ENCODE results near the gene TGFA. TPM values are rescaled to one million over a fixed set of nuclear protein-coding genes. Genes with fewer than 3 reads are reported as not detected.

Gene TGFA
- polyA plus RNA-seq, 2 of the 4 experiments (the other 2 are of a cell fraction), result 3.5 to 5.3 TPM

- Histone ChIP-seq H3K4me1 (peaks cover 12% of the 10 kb centered on the region; the same call in 2 of the 3 replicates), H3K4me2 (peak overlapping the region; percentile 84), H3K27ac (peak overlapping the region; percentile 75 to 86), H3K9me3 (no peaks in the 10 kb centered on the region), H3K4me3 (peak overlapping the region; percentile 59)
- DNase-seq (ENCODE audit: low read depth in 1 of 2, low spot score in 1 of 2), result peak in 1 of 2 experiments; percentile 32
- CTCF ChIA-PET, result interaction anchor here (0.7 to 5.0 kb wide), 12 partner anchors 13 to 250 kb away, joined by 3 to 47 read pairs (median 4); partner anchors contain the start of gene FAM136A
- no peak for FAIRE-seq
- no peak for TF ChIP-seq POLR2A (IDR thresholded peaks at IDR 0.05; ENCODE audit: low read length)
- TF ChIP-seq MAX (IDR thresholded peaks at IDR 0.05), result peak; percentile 9; the same call in 1 of the 2 replicates
- ATAC-seq, result peak; percentile 22 to 43
- POLR2A ChIA-PET, result interaction anchor here (1.0 to 1.4 kb wide), 3 partner anchors 12 to 25 kb away, joined by 3 read pairs; no protein-coding TSS in a partner anchor
- 1% methylated on average over 18 of the region's 18 CpGs for WGBS (ENCODE audit: missing lambda C conversion rate)
Observed at GRCh38 chr2:70553334-70553583, 367 bp downstream of the TGFA start.

GRCh38 chr2:70552501-70553333 lies 909 bp downstream of the TGFA start:
- Histone ChIP-seq H3K4me3 (peak overlapping the region; percentile 59), H3K27ac (peak overlapping the region; percentile 75 to 86), H3K4me2 (peak overlapping the region; percentile 84), H3K4me1 (peaks cover 12% of the 10 kb centered on the region; the same call in 2 of the 3 replicates), H3K9me3 (no peaks in the 10 kb centered on the region)
- DNase-seq (ENCODE audit: low read depth in 1 of 2, low spot score in 1 of 2), result no peak
- 7% methylated on average over 45 of the region's 45 CpGs for WGBS (ENCODE audit: missing lambda C conversion rate)
- ChIA-PET CTCF (interaction anchor here (0.7 to 5.0 kb wide), 12 partner anchors 14 to 250 kb away, joined by 3 to 47 read pairs (median 4); partner anchors contain the start of gene FAM136A), POLR2A (interaction anchor here (1.0 to 1.4 kb wide), 3 partner anchors 12 to 24 kb away, joined by 3 read pairs; no protein-coding TSS in a partner anchor)
- TF ChIP-seq EHMT2 (IDR thresholded peaks at IDR 0.05; ENCODE audit: low read depth), result no peak
- TF ChIP-seq REST (IDR thresholded peaks at IDR 0.05), result no peak
- 0 out of 2 replicates have a peak, but pooled peaks have one; percentile 27 for TF ChIP-seq HDAC2 (IDR thresholded peaks at IDR 0.05)
- TF ChIP-seq CBX8 (IDR thresholded peaks at IDR 0.05), result peak; percentile 8; the same call in 1 of the 2 replicates
- no peak for TF ChIP-seq HOXA7 (CRISPR knock-in tag; IDR thresholded peaks at IDR 0.05)
- TF ChIP-seq FOSL2 (IDR thresholded peaks at IDR 0.05), result no peak
- no peak for TF ChIP-seq FOSL2 (CRISPR knock-in tag; IDR thresholded peaks at IDR 0.05)
- no peak for TF ChIP-seq FOSB (CRISPR knock-in tag; IDR thresholded peaks at IDR 0.05)
- TF ChIP-seq TP53 (CRISPR knock-in tag; IDR thresholded peaks at IDR 0.05), result no peak
- TF ChIP-seq BCL3 (IDR thresholded peaks at IDR 0.05), result no peak
- no peak for TF ChIP-seq EP300 (IDR thresholded peaks at IDR 0.05)
- FAIRE-seq, result no peak
- 0 out of 6 replicates have a peak, but pooled peaks of 1 of the 2 experiments have one; percentile 2 for ATAC-seq

GRCh38 chr2:70551167-70551566 lies 2.5 kb downstream of the TGFA start:
- Histone ChIP-seq H3K9me3 (no peaks in the 10 kb centered on the region), H3K4me3 (no peak overlapping the region), H3K27ac (no peak overlapping the region), H3K4me2 (no peak overlapping the region), H3K4me1 (peaks cover 12% of the 10 kb centered on the region; the same call in 2 of the 3 replicates)
- ChIA-PET POLR2A (no interaction called here), CTCF (interaction anchor here (0.9 to 5.0 kb wide), 5 partner anchors 18 to 248 kb away, joined by 3 to 47 read pairs (median 16); partner anchors contain the start of gene FAM136A)
- ATAC-seq, result no peak
- no peak for DNase-seq (ENCODE audit: low read depth in 1 of 2, low spot score in 1 of 2)
- FAIRE-seq, result no peak
- WGBS (ENCODE audit: missing lambda C conversion rate), result 76% methylated on average over 7 of the region's 7 CpGs
- TF ChIP-seq CEBPB (IDR thresholded peaks at IDR 0.05) (no peak), KDM5A (IDR thresholded peaks at IDR 0.05) (no peak), MAFK (IDR thresholded peaks at IDR 0.05; ENCODE audit: partially characterized antibody) (no peak), FOXS1 (CRISPR knock-in tag; IDR thresholded peaks at IDR 0.05) (no peak), CBX2 (IDR thresholded peaks at IDR 0.05; ENCODE audit: borderline replicate concordance, low read depth) (no peak), BCL3 (IDR thresholded peaks at IDR 0.05) (no peak), ESRRA (IDR thresholded peaks at IDR 0.05; ENCODE audit: borderline replicate concordance, low read length) (no peak), TP53 (CRISPR knock-in tag; IDR thresholded peaks at IDR 0.05) (no peak), SREBF2 (IDR thresholded peaks at IDR 0.05) (no peak), JUN (IDR thresholded peaks at IDR 0.05) (no peak), ELK1 (IDR thresholded peaks at IDR 0.05; ENCODE audit: low read depth, low read length) (no peak), FOSL2 (IDR thresholded peaks at IDR 0.05) (no peak), FOSL2 (CRISPR knock-in tag; IDR thresholded peaks at IDR 0.05) (no peak), HEYL (CRISPR knock-in tag; IDR thresholded peaks at IDR 0.05) (no peak), KDM1A (IDR thresholded peaks at IDR 0.05; ENCODE audit: low read depth) (no peak), PBX3 (IDR thresholded peaks at IDR 0.05) (no peak), HDAC2 (IDR thresholded peaks at IDR 0.05) (no peak)
